ENCODE measurements around the gene CACNA1D. TPM values are rescaled to one million over a fixed set of nuclear protein-coding genes. Genes with fewer than 3 reads are reported as not detected.

The CACNA1D gene
- total RNA-seq, 1 experiment from 2014 or later: 0.24 TPM

DNA sequence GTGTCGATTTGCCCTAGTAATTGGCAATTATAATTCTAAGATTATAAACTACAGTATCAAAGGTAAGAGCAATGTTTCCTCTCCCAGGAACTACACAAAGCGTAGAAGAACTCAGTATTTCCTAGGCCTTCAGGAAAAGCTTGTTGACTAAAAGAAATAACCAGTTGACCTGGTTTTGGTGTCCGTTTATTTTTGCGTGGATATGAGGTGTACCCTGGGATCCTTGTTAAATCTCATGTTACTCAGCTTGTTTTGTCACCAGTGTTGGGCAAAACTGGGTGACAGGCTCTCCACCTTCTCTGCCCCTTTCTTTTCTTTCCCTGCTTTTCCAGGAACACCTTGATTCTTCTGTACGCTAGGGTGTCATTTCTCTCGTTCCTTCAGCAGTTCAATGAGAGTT, 97.2 kb downstream of the CACNA1D start:
- in situ Hi-C loops (cut with HindIII; ENCODE audit: low pct_unique_long_range_greater_than_20kb, low sequenced_read_pairs): no loop called here
- no peak for DNase-seq (ENCODE audit: low read depth)

DNA sequence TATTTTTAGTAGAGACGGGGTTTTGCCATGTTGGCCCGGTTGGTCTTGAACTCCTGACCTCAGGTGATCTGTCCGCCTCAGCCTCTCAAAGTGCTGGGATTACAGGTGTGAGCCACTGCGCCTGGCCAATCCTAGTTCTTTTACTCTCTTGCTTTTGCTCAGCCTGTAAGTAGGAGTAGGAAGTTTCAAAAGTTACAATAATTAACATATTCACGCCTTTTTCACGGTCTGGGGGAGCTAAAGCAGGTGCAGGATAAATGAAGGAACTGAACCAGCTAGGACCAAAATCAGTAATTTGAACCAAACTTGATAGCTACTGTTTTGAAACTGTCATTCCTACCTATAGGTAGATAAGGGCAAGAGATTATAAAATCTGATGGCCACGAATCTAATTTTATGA, 98.5 kb downstream of the CACNA1D start:
- in situ Hi-C loops (cut with HindIII; ENCODE audit: low pct_unique_long_range_greater_than_20kb, low sequenced_read_pairs): no loop called here
- DNase-seq (ENCODE audit: low read depth): no peak

DNA sequence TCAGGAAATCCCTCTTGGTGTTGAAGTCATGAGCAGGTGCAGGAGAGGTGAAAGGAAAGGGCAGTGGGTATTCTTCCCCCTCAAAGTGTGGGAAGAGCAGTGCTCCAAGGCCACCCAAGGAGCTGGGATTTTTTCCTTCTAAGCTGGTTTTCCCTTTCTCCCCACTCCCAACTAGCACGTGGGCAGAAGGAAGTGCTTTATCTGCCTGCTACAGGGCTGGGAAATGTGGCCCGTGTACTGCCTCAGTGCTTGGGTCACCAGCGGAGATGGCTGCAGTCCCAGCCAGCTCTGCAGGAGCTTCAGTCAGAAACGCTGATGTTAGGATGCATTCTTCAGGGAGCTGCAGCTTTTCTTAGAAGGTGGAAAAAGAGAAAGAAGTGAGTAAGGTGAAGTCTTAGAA, 99.2 kb downstream of the CACNA1D start:
- in situ Hi-C loops (cut with HindIII; ENCODE audit: low pct_unique_long_range_greater_than_20kb, low sequenced_read_pairs): no loop called here
- no peak for DNase-seq (ENCODE audit: low read depth)

DNA sequence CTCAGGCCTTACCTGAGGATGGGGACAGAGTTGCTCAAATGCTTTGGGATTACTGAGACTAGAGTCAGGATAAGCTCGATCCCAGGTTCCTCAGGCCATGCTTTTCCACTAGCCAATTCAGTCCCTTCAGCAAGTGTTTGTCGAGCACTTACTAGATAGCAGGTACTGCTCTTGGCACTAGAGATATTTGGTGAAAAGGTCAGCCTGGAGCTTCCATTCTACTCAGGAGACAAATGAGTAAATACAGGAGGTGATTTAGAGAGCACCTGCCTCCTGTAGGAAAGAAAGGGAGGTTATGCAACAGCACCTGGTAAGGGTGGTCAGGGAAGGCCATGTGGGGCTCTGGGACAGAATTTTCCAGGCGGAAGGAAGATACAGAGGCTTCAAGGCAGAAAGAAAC, 99.9 kb downstream of the CACNA1D start:
- DNase-seq (ENCODE audit: low read depth): no peak
- in situ Hi-C loops (cut with HindIII; ENCODE audit: low pct_unique_long_range_greater_than_20kb, low sequenced_read_pairs): no loop called here

DNA sequence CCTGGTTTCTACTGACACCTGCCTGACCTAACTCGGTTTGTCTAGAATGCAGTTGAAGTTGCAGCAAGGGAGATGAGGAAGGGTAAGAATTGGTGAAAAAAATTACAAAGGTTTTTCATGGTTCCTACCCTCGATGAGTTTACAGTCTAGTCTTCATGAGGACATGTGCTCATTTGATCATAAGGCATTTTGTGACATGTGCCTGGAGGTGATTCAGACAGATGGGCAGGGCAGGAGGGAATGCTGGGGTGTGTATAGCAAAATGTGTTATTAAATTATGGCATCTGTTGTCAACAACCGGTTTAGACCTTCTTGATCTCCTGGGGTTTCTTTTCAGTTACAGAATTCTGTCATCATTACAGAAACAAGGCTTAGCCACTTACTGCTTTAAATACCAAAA, 101.2 kb downstream of the CACNA1D start:
- in situ Hi-C loops (cut with HindIII; ENCODE audit: low pct_unique_long_range_greater_than_20kb, low sequenced_read_pairs): no loop called here
- DNase-seq (ENCODE audit: low read depth): no peak

DNA sequence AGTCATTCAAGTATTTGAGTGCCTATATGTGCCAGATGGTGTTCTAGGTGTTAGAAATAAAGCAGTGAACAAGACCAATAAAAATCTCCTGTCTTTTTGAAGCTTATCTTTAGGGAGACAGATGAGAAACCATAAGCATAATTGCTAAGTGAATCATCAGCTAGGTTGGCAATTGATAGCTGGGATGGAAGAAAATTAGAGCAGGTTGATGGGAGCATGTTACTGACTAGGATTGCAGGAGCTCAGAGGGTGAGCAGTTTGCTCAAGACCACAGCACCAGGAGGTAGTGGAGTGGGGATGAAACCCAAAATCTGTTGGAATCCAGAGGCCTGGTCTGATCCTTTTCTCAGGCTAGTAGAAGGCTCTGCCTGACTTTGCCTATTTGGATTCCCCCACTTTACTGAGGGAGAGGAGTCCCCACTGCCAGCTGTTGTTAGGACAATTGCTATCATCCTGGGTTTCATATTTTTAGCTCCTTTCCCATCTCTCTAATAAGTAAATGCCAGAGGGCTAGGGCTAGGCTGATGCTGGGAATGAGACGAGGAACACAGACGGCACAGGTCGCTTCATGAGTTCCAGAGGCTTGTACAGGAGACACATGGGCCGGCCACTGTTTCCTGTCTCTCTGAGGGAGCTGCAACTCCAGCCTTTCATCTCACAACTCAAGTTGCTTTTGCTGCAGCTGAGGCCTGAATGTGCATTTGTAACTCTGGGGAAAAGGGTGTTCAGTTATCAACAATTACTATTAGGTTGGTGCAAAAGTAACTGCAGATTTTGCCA, 102.9 kb downstream of the CACNA1D start:
- in situ Hi-C loops (cut with HindIII; ENCODE audit: low pct_unique_long_range_greater_than_20kb, low sequenced_read_pairs): no loop called here
- no peak for DNase-seq (ENCODE audit: low read depth)

DNA sequence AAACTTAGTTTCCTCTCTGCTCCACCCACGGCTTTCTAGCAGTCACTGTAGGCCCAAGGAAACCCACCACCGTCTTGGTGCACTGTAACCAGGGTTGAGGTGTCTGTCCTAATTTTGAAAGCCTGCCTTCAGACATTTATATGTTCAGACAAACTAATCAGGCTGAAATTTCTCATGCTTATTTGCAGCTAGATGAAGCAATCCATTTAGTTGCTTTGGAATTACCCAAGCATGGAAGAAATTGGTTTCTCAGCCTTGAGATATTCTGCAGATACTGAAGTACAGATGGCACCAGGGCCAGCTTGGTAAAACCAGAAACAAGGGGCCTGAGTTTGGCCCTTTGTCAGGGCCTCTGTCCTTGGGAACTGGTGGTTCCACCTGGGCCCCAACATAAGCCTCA, 105.4 kb downstream of the CACNA1D start:
- no peak for DNase-seq (ENCODE audit: low read depth)
- in situ Hi-C loops (cut with HindIII; ENCODE audit: low pct_unique_long_range_greater_than_20kb, low sequenced_read_pairs): no loop called here

DNA sequence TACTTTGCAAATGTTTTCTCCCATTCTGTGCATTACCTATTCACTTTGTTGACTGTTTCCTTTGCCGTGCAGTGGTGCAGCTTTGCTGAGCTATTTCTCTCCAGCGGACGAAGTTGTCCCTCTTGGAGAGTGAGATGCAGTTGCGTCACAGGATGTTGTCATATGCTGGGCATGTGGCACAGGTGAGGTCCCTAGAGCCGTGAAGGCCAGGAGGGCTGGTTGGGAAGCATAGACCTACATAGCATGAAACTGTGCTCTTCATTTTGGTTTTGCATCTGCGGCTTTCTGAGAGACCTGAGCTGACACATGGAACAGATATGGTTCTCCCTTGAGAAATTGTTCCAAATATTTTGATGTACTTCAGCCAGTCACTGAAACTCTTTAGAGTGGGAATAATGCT, 108.5 kb downstream of the CACNA1D start:
- no peak for DNase-seq (ENCODE audit: low read depth)
- in situ Hi-C loops (cut with HindIII; ENCODE audit: low pct_unique_long_range_greater_than_20kb, low sequenced_read_pairs): no loop called here

DNA sequence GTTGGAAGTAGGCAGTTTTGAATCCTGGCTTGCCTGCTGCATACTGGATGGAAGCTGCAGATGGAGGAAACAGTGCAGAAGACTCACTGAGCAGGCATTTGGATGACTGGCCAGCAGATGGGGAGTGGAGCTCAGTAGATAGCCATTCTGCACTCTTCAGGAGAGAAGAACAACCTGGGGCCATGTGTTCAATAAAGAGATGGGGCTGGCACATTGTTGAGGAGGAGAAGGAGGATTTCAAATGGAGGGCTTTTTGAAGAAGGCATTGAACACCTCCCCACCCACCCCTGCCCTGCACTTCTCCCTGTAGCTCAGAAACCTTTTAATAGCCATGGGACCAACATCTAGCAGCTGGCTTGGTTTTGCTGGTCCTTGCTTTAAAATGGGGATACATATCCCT, 109.8 kb downstream of the CACNA1D start:
- in situ Hi-C loops (cut with HindIII; ENCODE audit: low pct_unique_long_range_greater_than_20kb, low sequenced_read_pairs): no loop called here
- no peak for DNase-seq (ENCODE audit: low read depth)

DNA sequence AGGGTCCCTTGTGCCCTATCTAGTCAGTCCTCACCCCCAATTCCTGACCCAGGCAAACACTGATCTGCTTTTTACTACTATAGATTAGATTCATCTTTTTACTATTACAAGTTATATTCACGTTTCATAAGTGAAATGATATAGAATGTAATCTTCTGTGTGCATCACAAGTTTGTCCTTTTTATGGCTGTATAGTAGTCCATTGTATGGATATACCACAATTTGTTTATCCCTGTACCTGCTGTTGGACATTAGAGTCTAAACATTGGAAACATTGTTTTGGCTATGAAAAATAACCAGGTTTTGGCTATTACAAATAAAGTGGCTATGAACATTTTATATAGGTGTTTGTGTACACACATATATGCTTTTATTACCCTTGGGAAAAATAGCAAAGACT, 112.4 kb downstream of the CACNA1D start:
- in situ Hi-C loops (cut with HindIII; ENCODE audit: low pct_unique_long_range_greater_than_20kb, low sequenced_read_pairs): no loop called here
- DNase-seq (ENCODE audit: low read depth): no peak

DNA sequence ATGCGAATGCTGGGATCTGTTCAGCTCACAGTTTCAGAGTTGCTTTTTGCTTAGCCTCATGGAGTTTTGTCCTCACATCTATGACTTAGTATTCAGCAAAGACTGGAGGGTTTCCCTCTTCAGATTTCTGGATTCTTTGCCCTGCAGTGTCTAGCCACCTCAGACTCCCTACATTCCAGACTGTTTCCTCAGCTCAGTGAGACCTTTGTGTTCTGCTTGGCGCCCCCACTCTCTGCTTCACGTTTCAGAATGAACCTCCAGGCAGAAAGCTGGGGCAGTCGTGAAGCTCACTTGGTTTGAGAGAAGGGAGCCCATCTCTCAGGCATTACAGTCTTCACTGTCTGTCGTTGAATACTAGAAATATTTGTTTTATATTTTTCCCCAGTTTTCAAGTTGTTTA, 118.1 kb downstream of the CACNA1D start:
- DNase-seq (ENCODE audit: low read depth): no peak
- in situ Hi-C loops (cut with HindIII; ENCODE audit: low pct_unique_long_range_greater_than_20kb, low sequenced_read_pairs): no loop called here

DNA sequence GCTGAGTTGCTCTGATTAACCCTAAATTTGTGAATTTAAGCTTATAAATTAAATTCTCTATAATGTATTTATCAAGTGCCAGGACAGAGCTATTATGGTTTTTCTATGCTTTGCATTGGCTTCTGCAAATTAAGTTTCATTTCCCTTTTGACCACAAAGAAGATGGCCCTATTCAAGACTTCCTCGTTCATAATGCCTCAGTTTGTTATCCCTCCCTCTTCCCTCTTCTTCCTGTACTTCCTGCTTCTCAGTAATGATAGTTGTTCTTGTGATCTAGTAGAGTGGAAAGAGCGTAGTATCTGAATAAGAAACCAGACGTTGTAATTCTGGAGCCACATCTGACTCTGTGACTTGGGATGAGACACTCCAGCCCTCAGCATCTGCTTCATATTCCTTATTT, 118.7 kb downstream of the CACNA1D start:
- DNase-seq (ENCODE audit: low read depth): no peak
- in situ Hi-C loops (cut with HindIII; ENCODE audit: low pct_unique_long_range_greater_than_20kb, low sequenced_read_pairs): no loop called here

DNA sequence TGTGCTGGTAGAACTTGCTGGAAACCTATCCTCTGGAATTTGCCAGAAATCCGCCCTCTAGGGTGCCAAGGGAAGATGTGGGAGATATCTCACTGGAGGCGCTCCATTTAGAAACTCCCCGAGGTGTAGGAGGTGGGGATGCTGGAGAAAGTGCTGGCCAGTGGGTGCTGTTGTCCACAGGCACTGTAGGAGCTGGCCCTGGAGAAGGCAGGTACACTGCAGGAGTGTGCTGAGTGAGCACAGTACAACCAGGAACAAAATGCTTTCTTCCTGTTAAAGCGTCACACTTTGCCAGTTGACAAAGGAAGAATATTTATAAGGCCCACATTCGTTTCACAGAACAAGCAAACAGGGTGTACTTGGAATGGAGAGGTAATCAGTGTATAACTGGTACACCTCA, 119.9 kb downstream of the CACNA1D start:
- no peak for DNase-seq (ENCODE audit: low read depth)
- in situ Hi-C loops (cut with HindIII; ENCODE audit: low pct_unique_long_range_greater_than_20kb, low sequenced_read_pairs): no loop called here

DNA sequence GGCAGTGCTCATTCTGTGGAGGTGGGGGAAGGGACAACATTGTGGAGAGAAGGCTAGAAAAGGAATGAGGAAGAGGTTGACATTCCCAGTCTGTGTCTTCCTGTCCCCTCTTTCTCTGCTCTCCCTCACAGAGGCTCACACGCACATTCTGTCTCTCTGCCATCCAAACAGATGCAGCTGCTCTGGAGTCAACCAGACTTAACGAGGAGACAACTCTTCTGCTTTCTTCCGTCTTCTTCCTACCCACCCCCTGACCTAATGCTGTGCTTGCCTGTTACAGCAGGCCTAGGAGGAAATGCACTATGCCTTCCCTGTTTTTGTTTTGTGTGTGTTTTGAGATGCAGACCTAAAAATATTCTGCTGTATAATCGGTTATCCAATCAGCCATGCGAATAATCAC, 121.9 kb downstream of the CACNA1D start:
- in situ Hi-C loops (cut with HindIII; ENCODE audit: low pct_unique_long_range_greater_than_20kb, low sequenced_read_pairs): no loop called here
- DNase-seq (ENCODE audit: low read depth): no peak

DNA sequence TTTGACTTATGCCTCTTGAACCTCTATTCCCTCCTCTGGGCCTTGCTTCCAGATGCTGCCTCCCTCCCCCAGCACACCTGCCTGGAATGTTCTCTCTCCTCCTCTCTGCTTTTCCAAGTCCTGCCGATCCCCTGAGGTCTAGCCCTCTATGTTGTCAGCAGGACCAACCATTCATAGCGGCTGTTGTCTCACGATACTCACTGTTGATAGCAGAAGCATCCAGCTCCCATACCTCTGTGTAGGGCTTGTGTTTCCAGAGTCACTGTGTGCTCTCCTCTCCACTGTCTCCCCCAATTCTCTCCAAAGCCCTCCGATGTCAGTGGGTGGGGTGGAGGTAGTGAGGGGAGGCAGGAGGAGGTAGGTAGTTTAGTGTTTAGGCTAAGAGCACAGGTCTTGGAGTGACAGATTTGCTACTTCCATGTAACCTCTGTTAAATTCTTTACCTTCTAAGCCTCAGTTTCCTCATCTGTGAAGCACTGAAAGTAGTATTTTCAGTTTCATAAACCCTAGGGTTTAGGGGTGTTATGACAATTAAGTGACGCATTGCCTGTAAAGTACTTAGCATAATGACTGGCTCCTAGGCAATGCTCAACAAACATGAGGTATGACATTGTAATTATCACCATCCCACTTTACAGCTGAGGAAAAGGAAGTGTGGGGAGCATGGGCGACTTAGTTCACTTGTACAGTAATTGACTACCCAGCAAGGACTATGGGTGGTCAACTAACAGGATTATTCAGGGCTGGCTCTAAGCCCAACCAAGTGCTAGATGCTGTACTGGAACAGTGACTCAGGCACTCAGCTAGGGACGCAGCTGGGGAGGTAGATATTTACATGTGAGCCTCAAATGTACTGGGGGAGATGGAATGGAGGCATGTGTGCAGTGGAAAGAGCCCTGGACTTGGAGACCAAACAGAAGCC, 122.8 kb downstream of the CACNA1D start:
- in situ Hi-C loops (cut with HindIII; ENCODE audit: low pct_unique_long_range_greater_than_20kb, low sequenced_read_pairs): no loop called here
- no peak for DNase-seq (ENCODE audit: low read depth)

DNA sequence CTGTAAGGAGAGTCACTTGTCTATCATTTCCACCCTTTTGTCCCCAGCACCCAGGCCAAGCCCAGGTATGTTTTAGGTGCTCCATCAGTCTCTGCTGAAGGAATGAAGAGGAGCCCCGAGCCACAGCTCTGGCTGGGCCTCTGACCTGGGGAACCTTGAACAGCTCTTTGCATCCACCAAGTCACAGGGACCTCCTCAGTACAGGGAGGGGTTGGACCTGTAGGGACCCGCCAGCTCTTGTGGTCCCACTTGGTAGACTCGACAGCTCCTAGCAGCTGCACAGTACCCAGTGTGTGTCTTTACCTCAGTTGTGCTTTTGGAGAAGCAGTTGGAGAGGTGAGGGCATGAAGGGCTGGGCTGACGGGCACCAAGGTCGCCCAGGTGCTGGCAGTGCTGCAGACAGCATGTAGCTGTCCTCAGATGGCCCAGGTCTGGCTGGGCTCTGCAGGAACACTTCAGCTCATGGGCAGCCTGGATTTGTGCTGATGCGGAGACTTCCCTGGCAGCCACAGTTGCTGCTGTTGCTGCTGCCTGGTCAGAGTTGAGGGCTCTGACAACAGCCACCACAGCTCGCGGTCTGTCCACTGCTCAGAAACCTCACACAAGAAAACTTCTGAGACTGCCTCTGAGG, 123.6 kb downstream of the CACNA1D start:
- DNase-seq (ENCODE audit: low read depth): no peak
- in situ Hi-C loops (cut with HindIII; ENCODE audit: low pct_unique_long_range_greater_than_20kb, low sequenced_read_pairs): no loop called here

DNA sequence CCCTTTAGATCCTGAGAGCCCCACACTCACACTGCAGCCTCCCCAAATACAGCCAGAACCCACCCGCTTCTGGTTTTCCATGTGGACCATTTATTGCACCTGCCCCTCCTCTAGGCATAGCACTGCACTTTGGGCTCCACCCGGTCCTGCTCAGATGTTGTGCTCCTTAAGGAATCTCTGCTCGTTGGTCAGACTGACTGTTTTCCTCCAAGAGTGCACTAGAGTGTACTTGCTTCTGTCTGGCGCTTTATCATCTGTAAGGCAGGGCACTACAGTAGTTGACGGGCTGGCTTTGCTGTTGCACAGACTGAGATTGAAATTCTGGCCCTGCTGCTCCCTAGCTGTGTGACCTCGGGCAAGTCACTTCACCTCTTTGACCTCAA, 124.1 kb downstream of the CACNA1D start:
- in situ Hi-C loops (cut with HindIII; ENCODE audit: low pct_unique_long_range_greater_than_20kb, low sequenced_read_pairs): no loop called here
- DNase-seq (ENCODE audit: low read depth): no peak

DNA sequence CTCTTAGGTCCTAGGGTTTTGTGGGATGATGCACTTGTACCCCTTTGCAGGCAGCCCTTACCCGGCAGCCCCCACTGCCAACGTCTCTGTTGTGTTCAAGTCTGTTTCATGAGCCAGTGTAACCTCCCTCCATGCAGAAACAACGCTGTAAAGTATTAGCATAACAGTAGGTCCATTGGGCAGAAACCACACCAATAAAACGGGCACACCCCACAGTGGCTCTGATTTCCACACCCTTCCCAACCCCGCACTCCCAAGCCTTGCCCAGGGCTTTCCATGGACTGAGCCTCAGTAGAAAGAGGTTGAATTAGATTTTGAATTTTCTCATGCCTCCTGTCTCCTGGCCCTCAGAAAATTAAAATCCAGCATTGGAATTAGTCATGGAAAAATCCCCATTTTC, 124.5 kb downstream of the CACNA1D start:
- DNase-seq (ENCODE audit: low read depth): no peak
- in situ Hi-C loops (cut with HindIII; ENCODE audit: low pct_unique_long_range_greater_than_20kb, low sequenced_read_pairs): no loop called here

Measured in Caki2 (cell line).